CD4-positive, alpha-beta T cell treated with Interleukin-15 for 1 hour (primary cell): ENCODE data around the gene DACT2.
"Not testable (repeated sequence)": the region's sequence is repeated elsewhere in the genome, so short reads cannot be mapped to it uniquely, and the experiment has no call there.

Source experiments
- DNase-seq: peaks from one replicate; pipeline ENCODE4 v3.0.0-alpha.2; 2020

Gene DACT2

GRCh38 chr6:168318579-168319278 lies 848 bp downstream of the DACT2 start:
- no peak for DNase-seq

- DNase-seq, result no peak
These were observed 1.5 kb downstream of the DACT2 start for GRCh38 chr6:168318090-168318489.

GRCh38 chr6:168315596-168315995 lies 4.0 kb downstream of the DACT2 start:
- DNase-seq, result no peak

- DNase-seq, result no peak
These were observed 4.6 kb downstream of the DACT2 start for GRCh38 chr6:168314948-168315347.

GRCh38 chr6:168314021-168314420 lies 5.6 kb downstream of the DACT2 start:
- no peak for DNase-seq

GRCh38 chr6:168313431-168314011 lies 6.1 kb downstream of the DACT2 start:
- DNase-seq, result no peak

GRCh38 chr6:168312125-168312507 lies 7.5 kb downstream of the DACT2 start:
- DNase-seq, result not testable (repeated sequence)

- DNase-seq, result no peak
These were observed 8.0 kb downstream of the DACT2 start for GRCh38 chr6:168311410-168312124.

GRCh38 chr6:168310945-168311344 lies 8.6 kb downstream of the DACT2 start:
- no peak for DNase-seq

GRCh38 chr6:168310403-168310802 lies 9.2 kb downstream of the DACT2 start:
- no peak for DNase-seq

- DNase-seq, result no peak
These were observed 9.6 kb downstream of the DACT2 start for GRCh38 chr6:168309997-168310396.

GRCh38 chr6:168309183-168309582 lies 10.4 kb downstream of the DACT2 start:
- no peak for DNase-seq

- DNase-seq, result no peak
These were observed 11.0 kb downstream of the DACT2 start for GRCh38 chr6:168308390-168309144.

- DNase-seq, result no peak
These were observed 11.9 kb downstream of the DACT2 start for GRCh38 chr6:168307695-168308021.

- no peak for DNase-seq
These were observed 12.4 kb downstream of the DACT2 start for GRCh38 chr6:168307015-168307694.

GRCh38 chr6:168305863-168306262 lies 13.7 kb downstream of the DACT2 start:
- DNase-seq, result no peak

GRCh38 chr6:168305096-168305749 lies 14.4 kb downstream of the DACT2 start:
- DNase-seq, result no peak

GRCh38 chr6:168304752-168305015 lies 14.9 kb downstream of the DACT2 start:
- no peak for DNase-seq

- DNase-seq, result no peak
These were observed 15.4 kb downstream of the DACT2 start for GRCh38 chr6:168303982-168304751.

GRCh38 chr6:168302534-168302933 lies 17.0 kb downstream of the DACT2 start:
- DNase-seq, result no peak

GRCh38 chr6:168301648-168302398 lies 17.8 kb downstream of the DACT2 start:
- DNase-seq, result no peak
